Lower leg skin (tissue), 3 donors: ENCODE measurements around the gene AKAP6.

ENCODE experiments used
- POLR2A ChIP-seq, 2 donors: fragments of 450-650 bp; IDR thresholded peaks; one replicate each; pipeline ENCODE4 v1.6.1; 2016 to 2017; ENCODE audit warnings: antibody characterized with exemption in 2 of 2, mild to moderate bottlenecking in 1 of 2, moderate library complexity in 1 of 2
- TF ChIP-seq, protein P1 (sequence below), 3 donors: fragments of 450-650 bp; IDR thresholded peaks; one replicate each; pipeline ENCODE4 v1.5.1; 2016; ENCODE audit warnings: antibody characterized with exemption in 3 of 3, mild to moderate bottlenecking in 3 of 3, moderate library complexity in 2 of 3

DNA sequence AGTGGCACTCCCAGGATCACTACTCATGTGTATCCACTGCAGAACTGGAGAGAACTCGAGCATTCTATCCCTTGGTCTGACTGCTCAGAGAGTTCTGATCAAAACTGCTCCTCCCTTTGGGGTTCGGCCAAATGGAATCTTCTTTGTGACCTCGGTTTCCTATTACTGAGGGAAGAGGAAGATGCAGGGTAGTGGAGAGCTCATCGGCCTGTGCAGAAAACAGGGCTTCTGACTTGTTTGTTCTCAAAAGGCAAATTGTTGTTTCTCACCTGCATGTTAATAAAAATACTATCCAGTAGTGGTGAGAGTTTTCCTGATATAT is 17.1 kb upstream of the AKAP6 start:
- TF ChIP-seq, protein P1, sequence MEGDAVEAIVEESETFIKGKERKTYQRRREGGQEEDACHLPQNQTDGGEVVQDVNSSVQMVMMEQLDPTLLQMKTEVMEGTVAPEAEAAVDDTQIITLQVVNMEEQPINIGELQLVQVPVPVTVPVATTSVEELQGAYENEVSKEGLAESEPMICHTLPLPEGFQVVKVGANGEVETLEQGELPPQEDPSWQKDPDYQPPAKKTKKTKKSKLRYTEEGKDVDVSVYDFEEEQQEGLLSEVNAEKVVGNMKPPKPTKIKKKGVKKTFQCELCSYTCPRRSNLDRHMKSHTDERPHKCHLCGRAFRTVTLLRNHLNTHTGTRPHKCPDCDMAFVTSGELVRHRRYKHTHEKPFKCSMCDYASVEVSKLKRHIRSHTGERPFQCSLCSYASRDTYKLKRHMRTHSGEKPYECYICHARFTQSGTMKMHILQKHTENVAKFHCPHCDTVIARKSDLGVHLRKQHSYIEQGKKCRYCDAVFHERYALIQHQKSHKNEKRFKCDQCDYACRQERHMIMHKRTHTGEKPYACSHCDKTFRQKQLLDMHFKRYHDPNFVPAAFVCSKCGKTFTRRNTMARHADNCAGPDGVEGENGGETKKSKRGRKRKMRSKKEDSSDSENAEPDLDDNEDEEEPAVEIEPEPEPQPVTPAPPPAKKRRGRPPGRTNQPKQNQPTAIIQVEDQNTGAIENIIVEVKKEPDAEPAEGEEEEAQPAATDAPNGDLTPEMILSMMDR (IDR thresholded peaks at IDR 0.05): no peak
- TF ChIP-seq POLR2A (IDR thresholded peaks at IDR 0.05): no peak
